Prostate gland (tissue), 2 donors: ENCODE results near the gene TUT7. TPM values are rescaled to one million over a fixed set of nuclear protein-coding genes. Genes with fewer than 3 reads are reported as not detected.
"Not testable (repeated sequence)": the region's sequence is repeated elsewhere in the genome, so short reads cannot be mapped to it uniquely, and the experiment has no call there.

Experiments used
- DNase-seq: peaks from one replicate; pipeline ENCODE4 v3.0.0-alpha.2; 2019; ENCODE audit warnings: low spot score
- H3K27ac ChIP-seq, 2 donors: fragments of 200-600 bp; sonication (generic); 2 replicates each; pipeline ENCODE4 v1.5.1; 2017 to 2019
- H3K27me3 ChIP-seq: fragments of 200-600 bp; sonication (generic); replicated peaks from 2 replicates; pipeline ENCODE4 v1.5.1; 2019; ENCODE audit not compliant: insufficient read depth
- H3K36me3 ChIP-seq, 2 donors: fragments of 200-600 bp; sonication (generic); 1 replicate in 1 of 2; 2 replicates in 1 of 2; pipeline versions ENCODE4 v1.5.1 to v1.8.1; 2017 to 2019
- H3K4me1 ChIP-seq: fragments of 200-600 bp; sonication (generic); replicated peaks from 2 replicates; pipeline ENCODE4 v1.5.1; 2019
- H3K4me3 ChIP-seq, 2 donors: fragments of 200-600 bp; sonication (generic); 2 replicates each; pipeline ENCODE4 v1.5.1; 2017 to 2019
- H3K9me3 ChIP-seq: fragments of 200-600 bp; sonication (generic); 2 replicates; pipeline ENCODE4 v1.5.1; 2017
- CTCF ChIP-seq, 4 experiments: fragments of 200-600 bp in 2 of 4; fragments of 450-650 bp in 2 of 4; sonication (generic) in 2 of 4; IDR thresholded peaks; 1 replicate in 3 of 4; 2 replicates in 1 of 4; pipeline ENCODE4 v1.5.1; 2016 to 2019; ENCODE audit warnings: antibody characterized with exemption in 4 of 4, mild to moderate bottlenecking in 2 of 4, moderate library complexity in 2 of 4
- POLR2A ChIP-seq: fragments of 450-650 bp; IDR thresholded peaks from one replicate; pipeline ENCODE4 v1.6.1; 2016; ENCODE audit warnings: antibody characterized with exemption, mild to moderate bottlenecking
- POLR2AphosphoS5 ChIP-seq: sonication (generic); formaldehyde crosslinking; IDR thresholded peaks from one replicate; pipeline ENCODE4 v1.6.1; 2017; ENCODE audit warnings: antibody characterized with exemption
- WGBS: methylation state at CpG from one replicate; pipeline ENCODE4 v1.1.5; 2018; 5-methylcytosine and 5-hydroxymethylcytosine counted together
- intact Hi-C: fragments of 100-400 bp; cut with DNase I; formaldehyde crosslinking; loops from one replicate; pipeline ENCODE4 v1.14.2; 2022
- total RNA-seq, 2 donors: library from RNA; depleted of rRNA; stranded (reverse); fragments of >200 nt; gene quantifications; one replicate each; pipeline ENCODE4 v1.1.0, GENCODE V29; 2016

Gene TUT7
- total RNA-seq, 2 donors from 2014 or later = 44.0 to 112 TPM

GRCh38 chr9:86324308-86324707, 29.9 kb downstream of the TUT7 start:
- Histone ChIP-seq H3K27me3 (no peaks in the 10 kb centered on the region), H3K4me1 (no peaks in the 10 kb centered on the region), H3K27ac (peak overlapping the region in 1 of 2 donors; percentile 23), H3K9me3 (no peaks in the 10 kb centered on the region), H3K36me3 (peaks cover 0 to 11% of the 10 kb centered on the region in 2 donors), H3K4me3 (no peak overlapping the region)
- no peak for DNase-seq
- intact Hi-C loops = no loop called here
- WGBS = 74% methylated on average over 2 of the region's 2 CpGs
- TF ChIP-seq POLR2A (no peak), CTCF (IDR thresholded peaks at IDR 0.05) (no peak), POLR2AphosphoS5 (no peak)

GRCh38 chr9:86322973-86323644, 31.1 kb downstream of the TUT7 start:
- 69% methylated on average over 8 of the region's 8 CpGs for WGBS

GRCh38 chr9:86321373-86321772, 32.8 kb downstream of the TUT7 start:
- H3K4me1 ChIP-seq = no peaks in the 10 kb centered on the region
- no peak overlapping the region for H3K4me3 ChIP-seq
- no peak overlapping the region for H3K27ac ChIP-seq
- TF ChIP-seq POLR2A (no peak), CTCF (IDR thresholded peaks at IDR 0.05) (no peak), POLR2AphosphoS5 (no peak)
- H3K36me3 ChIP-seq = peaks cover 11 to 13% of the 10 kb centered on the region in 2 donors
- no peaks in the 10 kb centered on the region for H3K27me3 ChIP-seq
- WGBS = 80% methylated on average over 5 of the region's 5 CpGs
- no peak for DNase-seq
- intact Hi-C loops = no loop called here
- no peaks in the 10 kb centered on the region for H3K9me3 ChIP-seq

More at GRCh38 chr9:86322973-86323644, 31.1 kb downstream of the TUT7 start:
- H3K9me3 ChIP-seq = no peaks in the 10 kb centered on the region
- no peak for DNase-seq
- intact Hi-C loops = no loop called here
- H3K27me3 ChIP-seq = no peaks in the 10 kb centered on the region
- TF ChIP-seq POLR2A (no peak), CTCF (IDR thresholded peaks at IDR 0.05) (no peak), POLR2AphosphoS5 (no peak)
- H3K4me3 ChIP-seq = no peak overlapping the region
- no peaks in the 10 kb centered on the region for H3K4me1 ChIP-seq
- peak overlapping the region in 1 of 2 donors; percentile 23 for H3K27ac ChIP-seq
- peaks cover 9 to 15% of the 10 kb centered on the region in 2 donors for H3K36me3 ChIP-seq

GRCh38 chr9:86318187-86318586, 36.0 kb downstream of the TUT7 start:
- H3K36me3 ChIP-seq = peaks cover 11 to 18% of the 10 kb centered on the region in 2 donors
- intact Hi-C loops = no loop called here
- WGBS = 92% methylated on average over 4 of the region's 4 CpGs
- H3K27ac ChIP-seq = no peak overlapping the region
- H3K27me3 ChIP-seq = no peaks in the 10 kb centered on the region
- no peaks in the 10 kb centered on the region for H3K9me3 ChIP-seq
- no peak overlapping the region for H3K4me3 ChIP-seq
- TF ChIP-seq POLR2AphosphoS5 = no peak
- TF ChIP-seq CTCF (IDR thresholded peaks at IDR 0.05) = no peak
- TF ChIP-seq POLR2A = no peak
- no peak for DNase-seq
- no peaks in the 10 kb centered on the region for H3K4me1 ChIP-seq

- Histone ChIP-seq H3K4me1 (no peaks in the 10 kb centered on the region), H3K27ac (no peak overlapping the region), H3K4me3 (no peak overlapping the region), H3K9me3 (no peaks in the 10 kb centered on the region), H3K36me3 (peaks cover 11 to 13% of the 10 kb centered on the region in 2 donors), H3K27me3 (no peaks in the 10 kb centered on the region)
- TF ChIP-seq CTCF (IDR thresholded peaks at IDR 0.05) (no peak), POLR2AphosphoS5 (no peak), POLR2A (no peak)
- intact Hi-C loops = no loop called here
- no peak for DNase-seq
- WGBS = 77% methylated on average over 2 of the region's 2 CpGs
Observed at GRCh38 chr9:86315078-86315477, 39.1 kb downstream of the TUT7 start.

- H3K4me3 ChIP-seq, H3K4me1 ChIP-seq, intact Hi-C loops, DNase-seq, H3K36me3 ChIP-seq, H3K27ac ChIP-seq, H3K9me3 ChIP-seq, H3K27me3 ChIP-seq: not testable (repeated sequence)
- WGBS = 96% methylated on average over 2 of the region's 2 CpGs
Observed at GRCh38 chr9:86312959-86313358, 41.3 kb downstream of the TUT7 start.
